HEK293 (cell line): ENCODE measurements around the gene ISM2.

Experiments
- CTCF ChIA-PET: fragments of 350-600 bp; formaldehyde crosslinking; extraction: SDS; loops from one replicate; lab custom pipeline; 2021; ENCODE audit warnings: antibody characterized with exemption; lab: Yijun Ruan, JAX
- POLR2A ChIA-PET: fragments of 300-600 bp; formaldehyde crosslinking; extraction: SDS; loops from one replicate; lab custom pipeline; 2020; ENCODE audit warnings: antibody characterized with exemption, inconsistent platforms; lab: Yijun Ruan, JAX
- H3K27ac ChIP-seq: fragments of 200-500 bp; sonication (Bioruptor generic); 2 replicates; pipeline ENCODE4 v1.5.1; 2014; ENCODE audit warnings: low read depth, low read length, control low read depth, inconsistent platforms; ENCODE audit errors: extremely low read depth
- H3K36me3 ChIP-seq, 2 experiments: fragments of 200-500 bp in 1 of 2; sonication (Bioruptor generic) in 1 of 2; 1 replicate in 1 of 2; 2 replicates in 1 of 2; pipeline ENCODE4 v1.5.1; 2014 to 2017; ENCODE audit warnings: inconsistent platforms in 2 of 2, low read length in 2 of 2; ENCODE audit not compliant: control insufficient read depth in 2 of 2, insufficient read depth in 1 of 2
- H3K4me1 ChIP-seq: fragments of 200-500 bp; sonication (Bioruptor generic); 2 replicates; pipeline ENCODE4 v1.5.1; 2014; ENCODE audit warnings: mild to moderate bottlenecking, low read length, inconsistent platforms; ENCODE audit not compliant: control insufficient read depth, insufficient read depth
- H3K4me3 ChIP-seq: 2 replicates; pipeline ENCODE4 v1.5.1; 2011; ENCODE audit warnings: low read depth, mild to moderate bottlenecking, control low read depth, low read length, moderate library complexity
- H3K9me3 ChIP-seq: fragments of 200-500 bp; sonication (Bioruptor generic); 2 replicates; pipeline ENCODE4 v1.5.1; 2014; ENCODE audit warnings: low read depth, low read length, inconsistent platforms; ENCODE audit not compliant: control insufficient read depth, insufficient read depth
- CTCF ChIP-seq: fragments of 450-650 bp; formaldehyde crosslinking; IDR thresholded peaks from 2 replicates; pipeline ENCODE4 v1.5.1; 2016; ENCODE audit warnings: missing biosample characterization, missing genetic modification characterization
- OVOL3 ChIP-seq: fragments of 450-650 bp; formaldehyde crosslinking; IDR thresholded peaks from 2 replicates; pipeline ENCODE4 v1.5.1; 2016; ENCODE audit warnings: missing biosample characterization, missing genetic modification characterization
- PRDM10 ChIP-seq: fragments of 450-650 bp; formaldehyde crosslinking; IDR thresholded peaks from 2 replicates; pipeline ENCODE4 v1.5.1; 2016; ENCODE audit warnings: missing biosample characterization, missing genetic modification characterization
- PRDM4 ChIP-seq: fragments of 450-650 bp; formaldehyde crosslinking; IDR thresholded peaks from 2 replicates; pipeline ENCODE4 v1.5.1; 2017; ENCODE audit warnings: missing biosample characterization, missing genetic modification characterization
- SP2 ChIP-seq: fragments of 450-650 bp; formaldehyde crosslinking; IDR thresholded peaks from 2 replicates; pipeline ENCODE4 v1.5.1; 2016; ENCODE audit warnings: missing biosample characterization, missing genetic modification characterization
- TCF7L2 ChIP-seq: IDR thresholded peaks from 2 replicates; pipeline ENCODE4 v1.6.1; 2011; ENCODE audit warnings: low read depth, mild to moderate bottlenecking, inconsistent platforms, low read length, moderate library complexity, borderline replicate concordance
- WT1 ChIP-seq: fragments of 450-650 bp; formaldehyde crosslinking; IDR thresholded peaks from 2 replicates; pipeline ENCODE4 v1.5.1; 2016; ENCODE audit warnings: missing biosample characterization, missing genetic modification characterization
- ZNF2 ChIP-seq: fragments of 450-650 bp; formaldehyde crosslinking; IDR thresholded peaks from 2 replicates; pipeline ENCODE4 v1.5.1; 2016; ENCODE audit warnings: missing biosample characterization, missing genetic modification characterization
- ZNF214 ChIP-seq: fragments of 450-650 bp; formaldehyde crosslinking; IDR thresholded peaks from 2 replicates; pipeline ENCODE4 v1.5.1; 2017; ENCODE audit warnings: missing biosample characterization, mild to moderate bottlenecking, missing genetic modification characterization, borderline replicate concordance
- ZNF654 ChIP-seq: fragments of 450-650 bp; formaldehyde crosslinking; IDR thresholded peaks from 2 replicates; pipeline ENCODE4 v1.5.1; 2016; ENCODE audit warnings: low read depth, missing biosample characterization, missing genetic modification characterization

The ISM2 gene

GRCh38 chr14:77467801-77468200 is 30.8 kb downstream of the ISM2 start:
- ChIA-PET POLR2A (interaction anchor here (0.6 to 0.7 kb wide), 2 partner anchors 14 to 171 kb away, joined by 3 to 4 read pairs; no protein-coding TSS in a partner anchor), CTCF (interaction anchor here (0.6 to 1.6 kb wide), 2 partner anchors 8 to 90 kb away, joined by 5 to 8 read pairs; no protein-coding TSS in a partner anchor)
- Histone ChIP-seq H3K9me3 (no peaks in the 10 kb centered on the region), H3K36me3 (peaks cover 54 to 65% of the 10 kb centered on the region in 2 experiments), H3K4me3 (no peak overlapping the region), H3K4me1 (no peaks in the 10 kb centered on the region)
- TF ChIP-seq ZNF214 (tag by site-specific recombination): no peak
- TF ChIP-seq, all 188 proteins: peak for 0
- H3K27ac ChIP-seq: no peak overlapping the region

DNA sequence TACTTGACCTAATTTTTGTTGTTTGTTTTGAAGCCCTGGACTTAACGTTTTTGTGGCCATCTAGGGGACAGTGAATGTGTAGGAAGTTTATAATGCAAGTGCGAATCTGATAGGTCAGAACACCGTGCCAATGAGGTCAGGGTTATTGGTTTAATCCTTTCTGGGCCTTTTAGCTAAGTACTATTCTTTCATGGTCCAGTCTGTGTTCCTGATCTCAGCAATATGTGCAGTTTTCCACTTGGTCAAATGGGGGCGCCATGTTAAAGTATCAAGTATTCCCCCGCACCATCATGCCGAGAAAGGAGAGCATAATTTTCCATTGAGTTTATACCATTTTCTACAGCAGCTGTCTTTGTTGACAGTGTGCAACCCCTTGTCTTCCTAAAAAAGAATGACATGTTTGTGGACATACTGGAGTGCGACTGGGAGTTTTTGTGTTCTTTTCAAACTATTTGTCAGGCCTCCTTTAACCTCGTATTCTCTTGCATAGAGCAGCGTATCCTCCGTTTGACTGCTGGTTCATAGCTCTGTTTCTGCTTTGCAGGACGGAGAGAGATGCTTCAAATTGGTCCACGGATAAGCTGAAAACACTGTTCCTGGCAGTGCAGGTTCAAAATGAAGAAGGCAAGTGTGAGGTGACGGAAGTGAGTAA is 39.4 kb downstream of the ISM2 start:
- peak; percentile 38; the same call in 1 of the 2 replicates for TF ChIP-seq ZNF654 (tag by site-specific recombination)
- peak; percentile 69 for TF ChIP-seq PRDM10
- TF ChIP-seq OVOL3 (tag by site-specific recombination): no peak
- peak; percentile 25; the same call in 1 of the 2 replicates for TF ChIP-seq CTCF (tag by site-specific recombination)
- Histone ChIP-seq H3K4me1 (peaks cover 4% of the 10 kb centered on the region), H3K27ac (no peak overlapping the region)

GRCh38 chr14:77458249-77458950 is 40.2 kb downstream of the ISM2 start:
- H3K4me1 ChIP-seq: peaks cover 4% of the 10 kb centered on the region
- H3K9me3 ChIP-seq: no peaks in the 10 kb centered on the region
- ChIA-PET CTCF (interaction anchor here (0.6 to 2.2 kb wide), 23 partner anchors 9 to 583 kb away, joined by 3 to 12 read pairs (median 4); partner anchors contain the start of genes ALKBH1, ISM2 and SLIRP), POLR2A (interaction anchor here (0.6 to 2.6 kb wide), 12 partner anchors 26 to 429 kb away, joined by 3 to 18 read pairs (median 3); partner anchors contain the start of genes GSTZ1, ISM2, POMT2 and SAMD15)
- TF ChIP-seq PRDM4: 0 out of 2 replicates have a peak, but pooled peaks have one; percentile 4
- 0 out of 2 replicates have a peak, but pooled peaks have one; percentile 8 for TF ChIP-seq CTCF (tag by site-specific recombination)
- TF ChIP-seq ZNF2 (tag by site-specific recombination): no peak
- no peak for TF ChIP-seq TCF7L2
- peak; percentile 40; the same call in 1 of the 2 replicates for TF ChIP-seq WT1 (tag by site-specific recombination)
- peak; percentile 33 for TF ChIP-seq SP2 (tag by site-specific recombination)
- H3K27ac ChIP-seq: peak overlapping the region; percentile 90
- H3K4me3 ChIP-seq: peak overlapping the region; percentile 90
- H3K36me3 ChIP-seq: peaks cover 32 to 43% of the 10 kb centered on the region in 2 experiments

More for the DNA sequence above, 39.4 kb downstream of the ISM2 start:
- Histone ChIP-seq H3K36me3 (peaks cover 38 to 50% of the 10 kb centered on the region in 2 experiments), H3K4me3 (peak overlapping the region; percentile 90), H3K9me3 (no peaks in the 10 kb centered on the region)
- ChIA-PET POLR2A (interaction anchor here (0.6 to 2.6 kb wide), 7 partner anchors 60 to 430 kb away, joined by 3 to 18 read pairs (median 3); partner anchors contain the start of genes GSTZ1, POMT2, SAMD15 and SPTLC2), CTCF (interaction anchor here (0.7 to 2.2 kb wide), 32 partner anchors 9 to 584 kb away, joined by 3 to 12 read pairs (median 3); partner anchors contain the start of genes ALKBH1, ISM2, SAMD15 and SLIRP)
